Activated naive CD4-positive, alpha-beta T cell treated with anti-CD3 and anti-CD28 coated beads for 36 hours (primary cell): Measurements from ENCODE around the gene PPP3CA. TPM values are rescaled to one million over a fixed set of nuclear protein-coding genes. Genes with fewer than 3 reads are reported as not detected.
"Not testable (repeated sequence)": the region's sequence is repeated elsewhere in the genome, so short reads cannot be mapped to it uniquely, and the experiment has no call there.

Experiments
- CTCF ChIA-PET: fragments of 350-600 bp; sonication (Branson Sonifier 250); formaldehyde crosslinking; loops from one replicate; lab custom pipeline; 2021; ENCODE audit warnings: antibody characterized with exemption; lab: Charles Lee
- DNase-seq: peaks from one replicate; pipeline ENCODE4 v3.0.0-alpha.2; 2020
- H3K27ac Mint-ChIP-seq: one replicate; pipeline ENCODE4 v1.8.0; 2021; ENCODE audit warnings: mild to moderate bottlenecking, mixed read lengths
- H3K27me3 Mint-ChIP-seq: one replicate; pipeline ENCODE4 v1.8.0; 2021; ENCODE audit warnings: low read depth, mixed read lengths
- H3K36me3 Mint-ChIP-seq: one replicate; pipeline ENCODE4 v1.8.0; 2021; ENCODE audit warnings: low read depth, mixed read lengths
- H3K4me1 Mint-ChIP-seq: one replicate; pipeline ENCODE4 v1.8.0; 2021; ENCODE audit warnings: low read depth, mixed read lengths
- H3K4me3 Mint-ChIP-seq: one replicate; pipeline ENCODE4 v1.8.0; 2021; ENCODE audit warnings: mild to moderate bottlenecking, moderate library complexity, mixed read lengths
- H3K9me3 Mint-ChIP-seq: one replicate; pipeline ENCODE4 v1.8.0; 2021; ENCODE audit warnings: mixed read lengths
- intact Hi-C: fragments of 100-400 bp; cut with micrococcal nuclease; formaldehyde crosslinking; loops from one replicate; pipeline ENCODE4 v1.15.1; 2023
- total RNA-seq, 2 experiments: library from RNA; stranded (reverse); gene quantifications; one replicate each; pipeline ENCODE4 v1.2.3, GENCODE V29; 2021

The PPP3CA gene
- total RNA-seq, 2 experiments from 2014 or later = 2.4 to 3.4 TPM

- Mint-ChIP-seq H3K27ac (no peak overlapping the region), H3K9me3 (no peaks in the 10 kb centered on the region), H3K4me3 (no peak overlapping the region), H3K27me3 (no peaks in the 10 kb centered on the region), H3K36me3 (no peaks in the 10 kb centered on the region), H3K4me1 (peaks cover 8% of the 10 kb centered on the region)
- intact Hi-C loops = no loop called here
- CTCF ChIA-PET = interaction anchor here (0.8 kb wide), 1 partner anchor 9 kb away, joined by 3 read pairs; no protein-coding TSS in a partner anchor
- no peak for DNase-seq
These were observed 228.2 kb downstream of the PPP3CA start for GRCh38 chr4:101119141-101119540.

GRCh38 chr4:101118617-101119016 lies 228.7 kb downstream of the PPP3CA start:
- intact Hi-C loops = no loop called here
- H3K27ac Mint-ChIP-seq = no peak overlapping the region
- no peaks in the 10 kb centered on the region for H3K27me3 Mint-ChIP-seq
- H3K4me1 Mint-ChIP-seq = peaks cover 6% of the 10 kb centered on the region
- DNase-seq = no peak
- CTCF ChIA-PET = interaction anchor here (0.8 kb wide), 1 partner anchor 8 kb away, joined by 3 read pairs; no protein-coding TSS in a partner anchor
- H3K9me3 Mint-ChIP-seq = no peaks in the 10 kb centered on the region
- no peaks in the 10 kb centered on the region for H3K36me3 Mint-ChIP-seq
- no peak overlapping the region for H3K4me3 Mint-ChIP-seq

GRCh38 chr4:101115887-101116286 lies 231.4 kb downstream of the PPP3CA start:
- Mint-ChIP-seq H3K4me3 (no peak overlapping the region), H3K27ac (no peak overlapping the region), H3K27me3 (no peaks in the 10 kb centered on the region), H3K9me3 (no peaks in the 10 kb centered on the region), H3K36me3 (no peaks in the 10 kb centered on the region), H3K4me1 (no peaks in the 10 kb centered on the region)
- CTCF ChIA-PET = no interaction called here
- DNase-seq = no peak
- intact Hi-C loops = no loop called here

- Mint-ChIP-seq H3K9me3 (no peaks in the 10 kb centered on the region), H3K27ac (no peak overlapping the region), H3K4me1 (no peaks in the 10 kb centered on the region), H3K27me3 (no peaks in the 10 kb centered on the region), H3K4me3 (no peak overlapping the region), H3K36me3 (no peaks in the 10 kb centered on the region)
- intact Hi-C loops = no loop called here
- CTCF ChIA-PET = no interaction called here
- no peak for DNase-seq
These were observed 232.4 kb downstream of the PPP3CA start for GRCh38 chr4:101114936-101115372.

- no peak overlapping the region for H3K4me3 Mint-ChIP-seq
- no peak overlapping the region for H3K27ac Mint-ChIP-seq
- intact Hi-C loops = loop anchor here (1.0 to 5.0 kb wide), 6 partner anchors 19 to 281 kb away; partner anchors contain the start of gene PPP3CA
- H3K9me3 Mint-ChIP-seq = no peaks in the 10 kb centered on the region
- no peak for DNase-seq
- peaks cover 21% of the 10 kb centered on the region for H3K4me1 Mint-ChIP-seq
- CTCF ChIA-PET = interaction anchor here (0.7 kb wide), 1 partner anchor 655 kb away, joined by 4 read pairs; no protein-coding TSS in a partner anchor
- peaks cover 1% of the 10 kb centered on the region for H3K36me3 Mint-ChIP-seq
- no peaks in the 10 kb centered on the region for H3K27me3 Mint-ChIP-seq
These were observed 242.8 kb downstream of the PPP3CA start for GRCh38 chr4:101104312-101105052.

GRCh38 chr4:101103381-101104142 lies 243.8 kb downstream of the PPP3CA start:
- no peaks in the 10 kb centered on the region for H3K27me3 Mint-ChIP-seq
- intact Hi-C loops = loop anchor here (1.0 to 5.0 kb wide), 6 partner anchors 20 to 280 kb away; partner anchors contain the start of gene PPP3CA
- H3K9me3 Mint-ChIP-seq = no peaks in the 10 kb centered on the region
- CTCF ChIA-PET = interaction anchor here (0.7 kb wide), 1 partner anchor 656 kb away, joined by 4 read pairs; no protein-coding TSS in a partner anchor
- no peak overlapping the region for H3K4me3 Mint-ChIP-seq
- H3K27ac Mint-ChIP-seq = no peak overlapping the region
- H3K36me3 Mint-ChIP-seq = peaks cover 1% of the 10 kb centered on the region
- H3K4me1 Mint-ChIP-seq = peaks cover 21% of the 10 kb centered on the region
- DNase-seq = no peak

- no peak for DNase-seq
- intact Hi-C loops = loop anchor here (5.0 kb wide), 1 partner anchor 245 kb away; the partner anchor contains the start of gene PPP3CA
- Mint-ChIP-seq H3K9me3 (no peaks in the 10 kb centered on the region), H3K36me3 (peaks cover 3% of the 10 kb centered on the region), H3K4me1 (peaks cover 21% of the 10 kb centered on the region), H3K27ac (no peak overlapping the region), H3K27me3 (no peaks in the 10 kb centered on the region), H3K4me3 (no peak overlapping the region)
- CTCF ChIA-PET = no interaction called here
These were observed 245.1 kb downstream of the PPP3CA start for GRCh38 chr4:101102114-101102742.

GRCh38 chr4:101101072-101101471 lies 246.3 kb downstream of the PPP3CA start:
- Mint-ChIP-seq H3K27me3 (no peaks in the 10 kb centered on the region), H3K36me3 (peaks cover 3% of the 10 kb centered on the region), H3K27ac (no peak overlapping the region), H3K4me1 (peaks cover 21% of the 10 kb centered on the region), H3K9me3 (no peaks in the 10 kb centered on the region), H3K4me3 (no peak overlapping the region)
- CTCF ChIA-PET = no interaction called here
- no peak for DNase-seq
- intact Hi-C loops = loop anchor here (5.0 kb wide), 1 partner anchor 246 kb away; the partner anchor contains the start of gene PPP3CA

GRCh38 chr4:101098666-101099400 lies 248.5 kb downstream of the PPP3CA start:
- Mint-ChIP-seq H3K36me3 (peaks cover 6% of the 10 kb centered on the region), H3K4me3 (no peak overlapping the region), H3K9me3 (peaks cover 1% of the 10 kb centered on the region), H3K27ac (no peak overlapping the region), H3K27me3 (no peaks in the 10 kb centered on the region), H3K4me1 (peaks cover 8% of the 10 kb centered on the region)
- intact Hi-C loops = no loop called here
- CTCF ChIA-PET = interaction anchor here (0.7 kb wide), 1 partner anchor 29 kb away, joined by 3 read pairs; no protein-coding TSS in a partner anchor
- no peak for DNase-seq

- H3K36me3 Mint-ChIP-seq = peaks cover 19% of the 10 kb centered on the region
- H3K27ac Mint-ChIP-seq, H3K4me3 Mint-ChIP-seq, H3K27me3 Mint-ChIP-seq, DNase-seq, H3K4me1 Mint-ChIP-seq, CTCF ChIA-PET, H3K9me3 Mint-ChIP-seq, intact Hi-C loops: not testable (repeated sequence)
These were observed 254.7 kb downstream of the PPP3CA start for GRCh38 chr4:101092609-101093008.

- intact Hi-C loops = no loop called here
- H3K27me3 Mint-ChIP-seq = no peaks in the 10 kb centered on the region
- no peak for DNase-seq
- H3K4me1 Mint-ChIP-seq = no peaks in the 10 kb centered on the region
- no peak overlapping the region for H3K27ac Mint-ChIP-seq
- CTCF ChIA-PET = no interaction called here
- H3K36me3 Mint-ChIP-seq = peaks cover 21% of the 10 kb centered on the region
- no peak overlapping the region for H3K4me3 Mint-ChIP-seq
- peaks cover 1% of the 10 kb centered on the region for H3K9me3 Mint-ChIP-seq
These were observed 258.2 kb downstream of the PPP3CA start for GRCh38 chr4:101089168-101089567.
